Peyer's patch (tissue), 4 donors: Measurements from ENCODE around the gene TMPRSS11F. TPM values are rescaled to one million over a fixed set of nuclear protein-coding genes. Genes with fewer than 3 reads are reported as not detected.

ENCODE experiments used
- DNase-seq, 3 donors: peaks; one replicate each; pipeline ENCODE4 v3.0.0-alpha.2; 2017 to 2019
- H3K27ac ChIP-seq, 4 donors: fragments of 200-600 bp; sonication (generic); one replicate each; pipeline ENCODE4 v1.5.1; 2016 to 2019
- H3K27me3 ChIP-seq, 2 donors: fragments of 200-600 bp; sonication (generic); one replicate each; pipeline ENCODE4 v1.5.1; 2019
- H3K36me3 ChIP-seq, 3 donors: fragments of 200-600 bp; sonication (generic); one replicate each; pipeline ENCODE4 v1.5.1; 2016 to 2019
- H3K4me1 ChIP-seq, 4 donors: fragments of 200-600 bp; sonication (generic); one replicate each; pipeline ENCODE4 v1.5.1; 2016 to 2019
- H3K4me3 ChIP-seq, 4 donors: fragments of 200-600 bp; sonication (generic); 1 replicate in 3 of 4; 2 replicates in 1 of 4; pipeline ENCODE4 v1.5.1; 2016 to 2019; ENCODE audit warnings: mild to moderate bottlenecking in 1 of 4
- H3K9me3 ChIP-seq, 4 donors: fragments of 200-600 bp; sonication (generic); one replicate each; pipeline ENCODE4 v1.5.1; 2016 to 2019; ENCODE audit warnings: mild to moderate bottlenecking in 1 of 4
- CTCF ChIP-seq, 6 experiments: fragments of 450-650 bp in 4 of 6; fragments of 200-600 bp in 2 of 6; sonication (generic) in 1 of 6; IDR thresholded peaks; one replicate each; pipeline ENCODE4 v1.5.1; 2017 to 2019; ENCODE audit warnings: antibody characterized with exemption in 6 of 6, mild to moderate bottlenecking in 3 of 6, moderate library complexity in 1 of 6
- POLR2A ChIP-seq, 2 donors: fragments of 450-650 bp; IDR thresholded peaks; one replicate each; pipeline ENCODE4 v1.5.1; 2017; ENCODE audit warnings: antibody characterized with exemption in 2 of 2, mild to moderate bottlenecking in 2 of 2, moderate library complexity in 2 of 2
- total RNA-seq, 4 donors: library from RNA; depleted of rRNA; stranded (reverse); fragments of >200 nt; gene quantifications; one replicate each; pipeline ENCODE4 v1.1.0, GENCODE V29; 2016

TMPRSS11F gene
- total RNA-seq, 4 donors from 2014 or later = not detected

- Histone ChIP-seq H3K4me1 (no peaks in the 10 kb centered on the region), H3K27me3 (no peaks in the 10 kb centered on the region), H3K4me3 (no peak overlapping the region), H3K9me3 (no peaks in the 10 kb centered on the region), H3K36me3 (no peaks in the 10 kb centered on the region), H3K27ac (no peak overlapping the region)
- no peak for DNase-seq
- no peak for TF ChIP-seq CTCF (IDR thresholded peaks at IDR 0.05)
- TF ChIP-seq POLR2A (IDR thresholded peaks at IDR 0.05) = no peak
These were observed 9.7 kb downstream of the TMPRSS11F start for GRCh38 chr4:68119921-68120320.

- DNase-seq = no peak
- H3K9me3 ChIP-seq = no peaks in the 10 kb centered on the region
- no peak overlapping the region for H3K4me3 ChIP-seq
- no peak overlapping the region for H3K27ac ChIP-seq
- H3K36me3 ChIP-seq = no peaks in the 10 kb centered on the region
- TF ChIP-seq CTCF (IDR thresholded peaks at IDR 0.05) = no peak
- no peak for TF ChIP-seq POLR2A (IDR thresholded peaks at IDR 0.05)
- no peaks in the 10 kb centered on the region for H3K27me3 ChIP-seq
- H3K4me1 ChIP-seq = no peaks in the 10 kb centered on the region
These were observed 19.2 kb downstream of the TMPRSS11F start for GRCh38 chr4:68110441-68110840.

- H3K4me1 ChIP-seq = no peaks in the 10 kb centered on the region
- TF ChIP-seq POLR2A (IDR thresholded peaks at IDR 0.05) (no peak), CTCF (IDR thresholded peaks at IDR 0.05) (no peak)
- no peak for DNase-seq
- H3K27ac ChIP-seq = no peak overlapping the region
- no peak overlapping the region for H3K4me3 ChIP-seq
- H3K36me3 ChIP-seq = no peaks in the 10 kb centered on the region
- no peaks in the 10 kb centered on the region for H3K9me3 ChIP-seq
- H3K27me3 ChIP-seq = no peaks in the 10 kb centered on the region
These were observed 19.8 kb downstream of the TMPRSS11F start for GRCh38 chr4:68109868-68110267.

GRCh38 chr4:68082758-68083157 lies 46.9 kb downstream of the TMPRSS11F start:
- no peaks in the 10 kb centered on the region for H3K36me3 ChIP-seq
- DNase-seq = no peak
- no peak for TF ChIP-seq POLR2A (IDR thresholded peaks at IDR 0.05)
- no peak for TF ChIP-seq CTCF (IDR thresholded peaks at IDR 0.05)

GRCh38 chr4:68079928-68080327 lies 49.7 kb downstream of the TMPRSS11F start:
- Histone ChIP-seq H3K36me3 (no peaks in the 10 kb centered on the region), H3K4me1 (no peaks in the 10 kb centered on the region), H3K9me3 (no peaks in the 10 kb centered on the region), H3K4me3 (no peak overlapping the region), H3K27me3 (no peaks in the 10 kb centered on the region), H3K27ac (no peak overlapping the region)
- TF ChIP-seq POLR2A (IDR thresholded peaks at IDR 0.05) (no peak), CTCF (IDR thresholded peaks at IDR 0.05) (no peak)
- no peak for DNase-seq

More at GRCh38 chr4:68082758-68083157, 46.9 kb downstream of the TMPRSS11F start:
- H3K27ac ChIP-seq = no peak overlapping the region
- H3K4me1 ChIP-seq = no peaks in the 10 kb centered on the region
- H3K4me3 ChIP-seq = no peak overlapping the region
- H3K9me3 ChIP-seq = no peaks in the 10 kb centered on the region
- H3K27me3 ChIP-seq = no peaks in the 10 kb centered on the region

GRCh38 chr4:68077737-68078136 lies 51.9 kb downstream of the TMPRSS11F start:
- H3K36me3 ChIP-seq = no peaks in the 10 kb centered on the region
- H3K27me3 ChIP-seq = no peaks in the 10 kb centered on the region
- no peaks in the 10 kb centered on the region for H3K4me1 ChIP-seq
- no peaks in the 10 kb centered on the region for H3K9me3 ChIP-seq
- no peak overlapping the region for H3K27ac ChIP-seq
- TF ChIP-seq CTCF (IDR thresholded peaks at IDR 0.05) = no peak
- TF ChIP-seq POLR2A (IDR thresholded peaks at IDR 0.05) = no peak
- no peak overlapping the region for H3K4me3 ChIP-seq
- DNase-seq = no peak
